Suprapubic skin (tissue), 4 donors: ENCODE data around the gene CCDC3.

Experiments used
- EP300 ChIP-seq: sonication (generic); formaldehyde crosslinking; IDR thresholded peaks from one replicate; pipeline ENCODE4 v1.6.1; 2017; ENCODE audit warnings: antibody characterized with exemption
- POLR2A ChIP-seq, 2 donors: fragments of 450-650 bp; IDR thresholded peaks; one replicate each; pipeline ENCODE4 v1.6.1; 2017; ENCODE audit warnings: antibody characterized with exemption in 2 of 2, mild to moderate bottlenecking in 2 of 2, moderate library complexity in 2 of 2
- POLR2AphosphoS5 ChIP-seq, 3 donors: sonication (generic); formaldehyde crosslinking; IDR thresholded peaks; one replicate each; pipeline ENCODE4 v1.6.1; 2017; ENCODE audit warnings: antibody characterized with exemption in 3 of 3

DNA sequence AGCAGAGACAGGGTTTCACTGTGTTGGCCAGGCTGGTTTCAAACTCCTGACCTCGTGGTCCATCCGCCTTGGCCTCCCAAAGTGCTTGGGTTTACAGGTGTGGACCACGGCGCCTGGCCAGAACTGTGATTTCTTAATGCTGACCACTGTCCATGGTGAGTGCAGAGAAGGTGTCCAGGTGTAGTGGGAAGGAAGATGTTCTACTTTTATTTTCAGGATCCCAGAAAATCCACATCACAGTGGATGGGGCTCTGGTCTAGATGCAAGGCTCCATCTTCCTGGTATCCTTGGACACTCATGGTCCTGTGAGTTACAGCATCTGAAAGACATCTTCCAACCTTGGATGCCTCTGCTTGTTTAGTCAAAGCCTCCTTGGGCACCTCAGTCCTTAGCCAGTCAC lies 92.7 kb downstream of the CCDC3 start:
- no peak for TF ChIP-seq POLR2AphosphoS5 (IDR thresholded peaks at IDR 0.05)
- no peak for TF ChIP-seq POLR2A (IDR thresholded peaks at IDR 0.05)
- TF ChIP-seq EP300 = no peak
